ENCODE results near the gene ERP44.

DNA sequence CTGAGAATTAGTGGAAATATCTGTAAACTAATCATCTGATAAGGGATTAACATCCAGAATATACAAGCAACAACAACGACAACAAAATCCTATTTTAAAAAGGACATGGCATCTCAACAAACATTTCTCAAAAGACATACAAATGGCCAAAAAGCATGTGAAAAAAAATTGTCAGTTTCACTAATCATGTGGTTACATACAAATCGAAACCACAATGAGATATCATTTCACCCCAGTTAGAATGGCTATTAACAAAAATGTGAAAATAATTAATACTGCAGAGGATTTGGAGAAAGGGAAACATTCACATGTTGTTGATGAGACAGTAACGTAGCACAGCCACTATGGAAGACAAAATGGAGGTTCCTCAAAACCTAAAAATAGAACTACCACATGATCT, 69.5 kb downstream of the ERP44 start:
- no peak for TF ChIP-seq YY1 (IDR thresholded peaks at IDR 0.05; ENCODE audit: insufficient read depth, insufficient read length)
- no peak for TF ChIP-seq ZNF274 (IDR thresholded peaks at IDR 0.05; ENCODE audit: low read depth, low read length)
- TF ChIP-seq SUZ12 (IDR thresholded peaks at IDR 0.05; ENCODE audit: extremely low read depth, insufficient read depth, insufficient read length) = no peak

Data from NT2/D1 (cell line).